ENCODE measurements around the gene OSBPL7. TPM values are rescaled to one million over a fixed set of nuclear protein-coding genes. Genes with fewer than 3 reads are reported as not detected.

The OSBPL7 gene
- total RNA-seq, 1 experiment from 2014 or later = 13.0 TPM

DNA sequence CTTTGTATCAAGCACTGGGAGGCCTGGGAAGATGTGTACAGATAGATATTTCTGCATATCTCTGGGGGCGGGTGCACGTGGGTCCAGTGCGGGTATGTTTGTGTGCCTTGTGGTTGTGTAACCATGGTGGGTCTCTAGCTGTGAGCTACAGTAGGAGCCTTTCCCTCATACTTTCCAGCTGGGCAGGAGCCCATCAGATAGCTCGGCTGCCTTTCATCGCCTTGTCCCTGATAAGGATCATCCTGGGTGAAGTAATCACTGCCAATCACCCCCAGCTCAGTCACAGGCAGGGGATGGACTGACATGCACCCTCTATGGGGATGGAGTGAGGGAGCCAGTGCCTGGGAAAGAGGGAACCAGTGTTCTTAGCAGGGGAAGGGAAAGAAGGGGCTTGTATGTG lies 22.6 kb upstream of the OSBPL7 start:
- Mint-ChIP-seq H3K27me3 (ENCODE audit: low read depth) (peaks cover 56% of the 10 kb centered on the region), H3K36me3 (ENCODE audit: insufficient read depth in 1 of 3, low read depth in 3 of 3) (no peaks in the 10 kb centered on the region; a peak in 1 of 7 replicates), H3K9me3 (no peaks in the 10 kb centered on the region), H3K27ac (no peak overlapping the region; a peak in 1 of 7 replicates), H3K4me1 (peaks cover 34 to 53% of the 10 kb centered on the region in 2 experiments), H3K4me3 (no peak overlapping the region)
- Histone ChIP-seq H3K56ac (ENCODE audit: insufficient read length, low read depth, low read length) (no peak overlapping the region), H3K4ac (ENCODE audit: low read depth, low read length) (no peak overlapping the region), H2BK20ac (ENCODE audit: low read depth, low read length, poor library complexity, severe bottlenecking) (no peak overlapping the region), H2AFZ (ENCODE audit: low read length) (no peak overlapping the region), H3K27me3 (ENCODE audit: insufficient read depth, low read length) (peaks cover 30% of the 10 kb centered on the region), H2BK120ac (ENCODE audit: low read depth, low read length, poor library complexity, severe bottlenecking) (no peak overlapping the region), H3K9ac (ENCODE audit: extremely low read depth, insufficient read length, low read length) (no peak overlapping the region), H3K79me2 (ENCODE audit: insufficient read depth, low read length) (no peaks in the 10 kb centered on the region; the same call in 1 of the 2 replicates), H4K91ac (ENCODE audit: insufficient read length, low read depth, low read length) (no peak overlapping the region), H4K8ac (replicated peaks; ENCODE audit: insufficient read length, low read depth, low read length) (no peak overlapping the region), H4K5ac (ENCODE audit: insufficient read length, low read depth, low read length) (no peak overlapping the region), H3K9me3 (ENCODE audit: control insufficient read depth, low read depth, low read length) (no peaks in the 10 kb centered on the region), H2AK5ac (ENCODE audit: insufficient read length, low read length) (no peak overlapping the region), H2BK15ac (ENCODE audit: low read depth, low read length) (no peak overlapping the region), H4K20me1 (ENCODE audit: control insufficient read depth, insufficient read depth, insufficient read length) (no peaks in the 10 kb centered on the region), H3K23ac (ENCODE audit: insufficient read length, low read depth, low read length) (no peak overlapping the region), H3K23me2 (ENCODE audit: insufficient read length, low read depth, low read length, poor library complexity, severe bottlenecking) (peaks cover 10% of the 10 kb centered on the region), H3K18ac (ENCODE audit: insufficient read length, low read depth, low read length) (no peak overlapping the region), H3K27ac (ENCODE audit: insufficient read length, low read depth, low read length) (no peak overlapping the region), H3K79me1 (ENCODE audit: insufficient read depth, low read depth, low read length, poor library complexity, severe bottlenecking) (no peaks in the 10 kb centered on the region), H2BK12ac (ENCODE audit: insufficient read length, low read depth, low read length) (no peak overlapping the region), H2BK5ac (ENCODE audit: insufficient read length, low read length) (no peak overlapping the region), H3K14ac (ENCODE audit: insufficient read depth, low read length) (no peak overlapping the region), H3T11ph (ENCODE audit: low read length) (no peak overlapping the region), H3K4me2 (ENCODE audit: insufficient read depth, insufficient read length, low read length) (no peak overlapping the region), H3K4me1 (ENCODE audit: insufficient read depth, low read length) (no peaks in the 10 kb centered on the region; the same call in 1 of the 2 replicates)
- DNase-seq = no peak
- TF ChIP-seq, protein P1, sequence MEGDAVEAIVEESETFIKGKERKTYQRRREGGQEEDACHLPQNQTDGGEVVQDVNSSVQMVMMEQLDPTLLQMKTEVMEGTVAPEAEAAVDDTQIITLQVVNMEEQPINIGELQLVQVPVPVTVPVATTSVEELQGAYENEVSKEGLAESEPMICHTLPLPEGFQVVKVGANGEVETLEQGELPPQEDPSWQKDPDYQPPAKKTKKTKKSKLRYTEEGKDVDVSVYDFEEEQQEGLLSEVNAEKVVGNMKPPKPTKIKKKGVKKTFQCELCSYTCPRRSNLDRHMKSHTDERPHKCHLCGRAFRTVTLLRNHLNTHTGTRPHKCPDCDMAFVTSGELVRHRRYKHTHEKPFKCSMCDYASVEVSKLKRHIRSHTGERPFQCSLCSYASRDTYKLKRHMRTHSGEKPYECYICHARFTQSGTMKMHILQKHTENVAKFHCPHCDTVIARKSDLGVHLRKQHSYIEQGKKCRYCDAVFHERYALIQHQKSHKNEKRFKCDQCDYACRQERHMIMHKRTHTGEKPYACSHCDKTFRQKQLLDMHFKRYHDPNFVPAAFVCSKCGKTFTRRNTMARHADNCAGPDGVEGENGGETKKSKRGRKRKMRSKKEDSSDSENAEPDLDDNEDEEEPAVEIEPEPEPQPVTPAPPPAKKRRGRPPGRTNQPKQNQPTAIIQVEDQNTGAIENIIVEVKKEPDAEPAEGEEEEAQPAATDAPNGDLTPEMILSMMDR (conservative IDR thresholded peaks at IDR 0.05) = no peak
- WGBS (ENCODE audit: extremely low coverage, insufficient read length, low lambda C conversion rate) = no CpG with 5 or more reads among the region's 5 CpGs

All from H9 (cell line).